Frontal cortex (tissue), 4 donors: Measurements from ENCODE around the gene ARFGEF3. TPM values are rescaled to one million over a fixed set of nuclear protein-coding genes. Genes with fewer than 3 reads are reported as not detected.

ENCODE experiments used
- DNase-seq, 2 donors: peaks; one replicate each; pipeline ENCODE4 v3.0.0; 2012; ENCODE audit warnings: low spot score in 2 of 2
- FAIRE-seq: peaks from 2 replicates; lab custom pipeline; 2012; peaks lifted over from hg19 to GRCh38; lab: Jason Lieb, UNC
- total RNA-seq: library from RNA; depleted of rRNA; stranded (reverse); fragments of >200 nt; gene quantifications from one replicate; pipeline ENCODE4 v1.2.3, GENCODE V29; 2014
- donor health status: control.
- donor health status: control.
- donor health status: control.

The ARFGEF3 gene
- total RNA-seq, 1 donor from 2014 or later, result 37.1 TPM

- DNase-seq (no peak), FAIRE-seq (no peak)
These were observed 1.2 kb upstream of the ARFGEF3 start for GRCh38 chr6:138160329-138161087.

GRCh38 chr6:138161088-138161337, 726 bp upstream of the ARFGEF3 start:
- no peak for FAIRE-seq
- DNase-seq, result peak in 1 of 2 donors; percentile 33

GRCh38 chr6:138162111-138162954, 594 bp downstream of the ARFGEF3 start:
- FAIRE-seq (no peak), DNase-seq (peak; percentile 32 to 45)

- DNase-seq (no peak), FAIRE-seq (no peak)
These were observed 1.3 kb downstream of the ARFGEF3 start for GRCh38 chr6:138162955-138163575.

- FAIRE-seq, result no peak
These were observed 13.9 kb downstream of the ARFGEF3 start for GRCh38 chr6:138175596-138175995.

GRCh38 chr6:138176652-138177232, 15.0 kb downstream of the ARFGEF3 start:
- DNase-seq, result no peak
- FAIRE-seq, result no peak

More at GRCh38 chr6:138175596-138175995, 13.9 kb downstream of the ARFGEF3 start:
- no peak for DNase-seq

- FAIRE-seq (peak; percentile 82), DNase-seq (peak in 1 of 2 donors; percentile 35)
These were observed 21.4 kb downstream of the ARFGEF3 start for GRCh38 chr6:138182939-138183789.

- DNase-seq, result no peak
- no peak for FAIRE-seq
These were observed 22.0 kb downstream of the ARFGEF3 start for GRCh38 chr6:138183790-138184134.

GRCh38 chr6:138184230-138184629, 22.5 kb downstream of the ARFGEF3 start:
- no peak for DNase-seq
- no peak for FAIRE-seq

- FAIRE-seq, result no peak
- no peak for DNase-seq
These were observed 25.4 kb downstream of the ARFGEF3 start for GRCh38 chr6:138187156-138187555.

- FAIRE-seq (no peak), DNase-seq (no peak)
These were observed 26.7 kb downstream of the ARFGEF3 start for GRCh38 chr6:138188278-138188941.

- FAIRE-seq, result no peak
- no peak for DNase-seq
These were observed 32.5 kb downstream of the ARFGEF3 start for GRCh38 chr6:138194287-138194686.

- DNase-seq (no peak), FAIRE-seq (no peak)
These were observed 34.5 kb downstream of the ARFGEF3 start for GRCh38 chr6:138196122-138196738.

- DNase-seq, result no peak
- FAIRE-seq, result no peak
These were observed 35.8 kb downstream of the ARFGEF3 start for GRCh38 chr6:138197570-138197969.

- no peak for FAIRE-seq
- no peak for DNase-seq
These were observed 36.8 kb downstream of the ARFGEF3 start for GRCh38 chr6:138198430-138199091.

- FAIRE-seq, result no peak
- no peak for DNase-seq
These were observed 40.1 kb downstream of the ARFGEF3 start for GRCh38 chr6:138201836-138202235.

GRCh38 chr6:138203315-138203714, 41.6 kb downstream of the ARFGEF3 start:
- DNase-seq (no peak), FAIRE-seq (no peak)

- FAIRE-seq, result no peak
- DNase-seq, result no peak
These were observed 42.6 kb downstream of the ARFGEF3 start for GRCh38 chr6:138204303-138204702.
